Aorta (tissue), 5 donors: ENCODE results near the gene WAPL. TPM values are rescaled to one million over a fixed set of nuclear protein-coding genes. Genes with fewer than 3 reads are reported as not detected.

ENCODE experiments used
- ATAC-seq: fragments of 200-7000 bp; cut with Tn5 transposase; one replicate; pipeline ENCODE4 v1.9.1; 2022; ENCODE audit warnings: moderate library complexity; ENCODE audit not compliant: low FRiP score
- DNase-seq, 2 donors: peaks; one replicate each; pipeline ENCODE4 v3.0.0-alpha.2; 2020
- H3K27ac ChIP-seq, 2 donors: one replicate each; pipeline ENCODE4 v1.5.1; 2013; ENCODE audit warnings: low read length in 2 of 2, mild to moderate bottlenecking in 2 of 2, moderate library complexity in 2 of 2, control low read depth in 1 of 2, inconsistent platforms in 1 of 2, low read depth in 1 of 2
- H3K27me3 ChIP-seq, 2 donors: one replicate each; pipeline ENCODE4 v1.6.1; 2013; ENCODE audit warnings: control low read depth in 1 of 2, low read length in 1 of 2, mild to moderate bottlenecking in 1 of 2, moderate library complexity in 1 of 2; ENCODE audit not compliant: insufficient read depth in 2 of 2, control insufficient read depth in 1 of 2
- H3K36me3 ChIP-seq, 2 donors: one replicate each; pipeline ENCODE4 v1.6.1; 2013; ENCODE audit warnings: control low read depth in 1 of 2, low read length in 1 of 2, mild to moderate bottlenecking in 1 of 2; ENCODE audit not compliant: insufficient read depth in 2 of 2, control insufficient read depth in 1 of 2
- H3K4me1 ChIP-seq, 2 donors: one replicate each; pipeline ENCODE4 v1.6.1; 2013; ENCODE audit warnings: low read length in 2 of 2, control low read depth in 1 of 2, mild to moderate bottlenecking in 1 of 2, moderate library complexity in 1 of 2; ENCODE audit not compliant: insufficient read depth in 2 of 2, control insufficient read depth in 1 of 2
- H3K4me3 ChIP-seq, 2 donors: one replicate each; pipeline ENCODE4 v1.5.1; 2013; ENCODE audit warnings: low read length in 2 of 2, control low read depth in 1 of 2, mild to moderate bottlenecking in 1 of 2
- H3K9me3 ChIP-seq: one replicate; pipeline ENCODE4 v1.6.1; 2013; ENCODE audit warnings: mild to moderate bottlenecking, low read length; ENCODE audit not compliant: control insufficient read depth
- WGBS, 2 donors: extraction: QIAGEN DNeasy Blood & Tissue Kit; methylation state at CpG; one replicate each; pipeline ENCODE4 v1.1.7; 2013; 5-methylcytosine and 5-hydroxymethylcytosine counted together
- intact Hi-C, 2 donors: fragments of 100-400 bp; cut with DNase I; formaldehyde crosslinking; loops; one replicate each; pipeline versions ENCODE4 v1.14.2 to v1.15.0; 2022
- polyA plus RNA-seq, 2 donors: library from polyadenylated mRNA; stranded (reverse); fragments of 200-250 nt; gene quantifications; one replicate each; pipeline ENCODE4 v1.2.3, GENCODE V29; 2013
- total RNA-seq, 2 donors: library from RNA; stranded (reverse); fragmentation: NEBNext Ultra II Directional; extraction: Animal tissue kit (Norgen Biotek cat#: 25700); gene quantifications; one replicate each; pipeline ENCODE4 v1.2.1, GENCODE V29; 2021
- donor health status: healthy with polysubstance abuse.
- donor health status: Bipolar disorder and iron deficiency.
- donor health status: DM: no; HTN: no; CAD: no.
- donor health status: DM: no; HTN: no; CAD: no.
- donor health status: DM: yes; HTN: yes; CAD: no.

WAPL gene
- total and polyA plus RNA-seq, 4 donors: 13.2 to 37.3 (median 24.1) TPM

DNA sequence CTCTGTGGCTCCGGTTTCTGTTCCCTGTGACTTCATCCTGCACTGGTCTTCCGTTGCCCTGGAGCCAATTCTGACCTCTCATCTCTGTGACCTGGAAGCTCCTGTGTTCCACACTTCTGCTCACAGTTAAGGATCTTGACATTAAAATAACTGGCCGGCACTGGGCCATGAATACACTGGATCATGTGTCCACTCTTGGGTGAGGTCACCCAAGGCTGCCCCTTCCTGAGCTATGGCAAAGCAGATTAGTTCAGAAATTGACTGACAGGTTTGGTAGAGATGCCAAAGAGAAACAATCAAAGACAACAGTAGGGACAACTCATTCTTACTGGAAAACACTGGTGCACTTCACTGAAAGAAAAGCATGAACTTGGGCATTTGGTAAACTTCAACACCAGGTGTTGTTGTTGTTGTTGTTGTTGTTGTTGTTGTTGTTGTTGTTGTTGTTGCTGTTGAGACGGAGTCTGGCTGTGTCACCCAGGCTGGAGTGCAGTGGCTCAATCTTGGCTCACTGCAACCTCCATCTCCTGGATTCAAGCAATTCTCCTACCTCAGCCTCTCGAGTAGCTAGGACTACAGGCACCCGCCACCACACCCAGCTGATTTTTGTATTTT, 118.3 kb downstream of the WAPL start:
- WGBS, 2 donors: 39 to 45% methylated on average over 6 of the region's 6 CpGs

GRCh38 chr10:86402283-86402941, 119.2 kb downstream of the WAPL start:
- intact Hi-C loops: loop anchor here (5.0 to 10.0 kb wide), 6 partner anchors 45 to 280 kb away; partner anchors contain the start of genes LDB3 (in 1 of the 2) and WAPL (in 1 of the 2)
- peak overlapping the region in 1 of 2 donors; percentile 20 for H3K27ac ChIP-seq
- WGBS, 2 donors: 5 to 6% methylated on average over 18 of the region's 18 CpGs
- no peak overlapping the region for H3K4me3 ChIP-seq
- H3K27me3 ChIP-seq: no peaks in the 10 kb centered on the region
- peak in 1 of 2 donors; percentile 60 for DNase-seq
- no peak for ATAC-seq
- H3K4me1 ChIP-seq: peaks cover 0 to 2% of the 10 kb centered on the region in 2 donors
- no peaks in the 10 kb centered on the region for H3K9me3 ChIP-seq
- no peaks in the 10 kb centered on the region for H3K36me3 ChIP-seq

More for the DNA sequence above, 118.3 kb downstream of the WAPL start:
- intact Hi-C loops: loop anchor here (5.0 to 10.0 kb wide), 6 partner anchors 44 to 279 kb away; partner anchors contain the start of genes LDB3 (in 1 of the 2) and WAPL (in 1 of the 2)
- Histone ChIP-seq H3K4me1 (peaks cover 0 to 2% of the 10 kb centered on the region in 2 donors), H3K36me3 (no peaks in the 10 kb centered on the region), H3K4me3 (no peak overlapping the region), H3K9me3 (no peaks in the 10 kb centered on the region), H3K27me3 (no peaks in the 10 kb centered on the region), H3K27ac (no peak overlapping the region)
- ATAC-seq: no peak
- DNase-seq: no peak

DNA sequence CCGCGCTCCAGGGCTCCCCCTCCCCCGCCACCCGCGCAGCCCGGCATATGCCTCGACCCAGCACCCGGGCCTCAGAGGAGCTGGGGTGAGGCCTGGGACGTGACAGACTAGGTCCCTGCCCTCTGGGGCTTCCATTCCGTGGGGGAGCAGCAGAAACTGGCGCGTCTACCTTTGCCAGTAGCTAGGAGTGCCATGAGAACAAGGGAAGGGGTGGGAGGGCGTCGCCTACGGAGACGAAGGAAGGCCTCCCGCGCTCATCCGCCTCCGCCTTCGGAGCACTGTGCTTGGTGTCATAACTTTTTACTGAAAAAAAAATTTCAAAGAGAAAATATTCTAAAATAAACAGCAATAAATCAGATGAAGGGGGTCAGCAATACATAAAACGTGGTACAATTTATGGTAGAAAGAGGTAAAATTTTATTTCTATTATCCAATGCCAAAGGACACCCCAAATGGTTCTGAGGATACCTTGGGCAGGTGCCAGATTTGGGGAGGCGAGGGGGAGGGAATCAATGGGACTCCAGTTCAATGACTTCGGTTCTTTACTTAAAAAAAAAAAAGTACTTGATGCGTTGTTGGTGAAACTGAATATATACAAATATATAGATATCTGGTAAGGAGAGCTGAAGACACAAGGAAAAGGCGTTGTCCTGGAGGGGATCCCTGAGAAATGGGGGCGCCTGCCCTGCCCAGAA, 119.9 kb downstream of the WAPL start:
- H3K9me3 ChIP-seq: no peaks in the 10 kb centered on the region
- peak overlapping the region in 1 of 2 donors; percentile 37 for H3K4me3 ChIP-seq
- 11 to 13% methylated on average over 20 to 27 of the region's 27 CpGs for WGBS, 2 donors
- H3K4me1 ChIP-seq: peaks cover 0 to 2% of the 10 kb centered on the region in 2 donors
- peak in 1 of 2 donors; percentile 59 for DNase-seq
- H3K27me3 ChIP-seq: no peaks in the 10 kb centered on the region
- peak overlapping the region in 1 of 2 donors; percentile 20 for H3K27ac ChIP-seq
- ATAC-seq: no peak
- no peaks in the 10 kb centered on the region for H3K36me3 ChIP-seq
- intact Hi-C loops: loop anchor here (5.0 to 10.0 kb wide), 6 partner anchors 46 to 281 kb away; partner anchors contain the start of genes LDB3 (in 1 of the 2) and WAPL (in 1 of the 2)

GRCh38 chr10:86400705-86401587, 120.6 kb downstream of the WAPL start:
- H3K4me1 ChIP-seq: peaks cover 0 to 2% of the 10 kb centered on the region in 2 donors
- no peaks in the 10 kb centered on the region for H3K9me3 ChIP-seq
- no peaks in the 10 kb centered on the region for H3K36me3 ChIP-seq
- ATAC-seq: peak; percentile 53
- peak overlapping the region; percentile 38 to 54 for H3K4me3 ChIP-seq
- intact Hi-C loops: loop anchor here (5.0 to 10.0 kb wide), 6 partner anchors 46 to 281 kb away; partner anchors contain the start of genes LDB3 (in 1 of the 2) and WAPL (in 1 of the 2)
- peak overlapping the region; percentile 15 to 74 for H3K27ac ChIP-seq
- peak; percentile 83 to 88 for DNase-seq
- H3K27me3 ChIP-seq: no peaks in the 10 kb centered on the region
- WGBS, 2 donors: 0 to 1% methylated on average over 59 to 76 of the region's 76 CpGs

DNA sequence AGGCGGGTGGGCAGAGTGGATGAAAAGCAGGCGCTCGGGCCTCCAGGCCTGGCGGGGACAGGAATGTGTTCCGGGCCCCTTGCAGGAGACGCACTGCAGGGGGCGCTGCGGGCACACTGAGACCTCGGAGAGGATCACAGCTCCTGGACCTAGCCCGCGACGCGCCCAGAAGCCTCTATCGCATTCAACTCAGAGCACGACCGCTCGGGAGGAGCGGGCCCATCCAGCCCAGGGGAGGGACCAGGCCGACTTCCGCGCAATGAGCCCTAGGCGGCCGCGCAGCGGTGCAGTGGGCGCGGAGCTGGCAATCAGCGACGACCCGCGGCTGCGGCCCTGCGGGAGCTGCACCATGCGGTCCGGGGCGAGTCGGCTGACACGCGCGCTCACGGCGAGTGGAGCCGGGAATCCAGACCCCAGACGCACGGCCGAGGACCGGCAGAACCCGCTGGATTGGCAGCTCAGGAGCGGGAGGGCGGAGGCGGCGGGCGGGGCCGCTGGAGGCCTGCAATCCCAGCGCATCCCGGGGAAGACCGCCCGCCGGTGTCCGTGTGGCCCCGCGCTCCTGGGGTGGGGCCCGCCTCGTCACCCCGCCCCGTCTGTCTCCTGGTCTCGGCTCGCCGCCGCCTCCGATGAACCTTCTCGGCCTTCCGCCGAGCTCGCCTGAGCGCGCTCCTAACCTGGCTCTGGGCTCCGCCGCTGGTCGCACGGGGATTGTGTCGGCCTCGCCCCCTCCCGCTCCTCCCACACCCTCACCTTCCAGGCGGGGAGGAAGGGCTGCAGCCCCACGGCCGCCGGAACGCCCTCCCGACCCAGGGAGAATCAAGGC, 121.5 kb downstream of the WAPL start:
- intact Hi-C loops: loop anchor here (1.0 to 10.0 kb wide), 7 partner anchors 47 to 282 kb away; partner anchors contain the start of genes LDB3 (in 1 of the 2) and WAPL (in 1 of the 2)
- Histone ChIP-seq H3K4me3 (peak overlapping the region; percentile 38 to 54), H3K36me3 (no peaks in the 10 kb centered on the region), H3K27me3 (no peaks in the 10 kb centered on the region), H3K9me3 (no peaks in the 10 kb centered on the region), H3K4me1 (peaks cover 0 to 2% of the 10 kb centered on the region in 2 donors), H3K27ac (peak overlapping the region; percentile 15 to 74)
- ATAC-seq (peak; percentile 96), DNase-seq (peak; percentile 98 to 99)
- 0 to 1% methylated on average over 50 to 90 of the region's 90 CpGs for WGBS, 2 donors

GRCh38 chr10:86399514-86399878, 122.1 kb downstream of the WAPL start:
- H3K4me1 ChIP-seq: peaks cover 0 to 2% of the 10 kb centered on the region in 2 donors
- DNase-seq: no peak
- intact Hi-C loops: loop anchor here in 1 of 2 donors (1.0 kb wide), 1 partner anchor 186 kb away; no protein-coding TSS in a partner anchor
- no peaks in the 10 kb centered on the region for H3K9me3 ChIP-seq
- no peaks in the 10 kb centered on the region for H3K36me3 ChIP-seq
- ATAC-seq: no peak
- WGBS, 2 donors: 28 to 31% methylated on average over 9 of the region's 9 CpGs
- no peak overlapping the region for H3K4me3 ChIP-seq
- peak overlapping the region in 1 of 2 donors; percentile 14 for H3K27ac ChIP-seq
- H3K27me3 ChIP-seq: no peaks in the 10 kb centered on the region

DNA sequence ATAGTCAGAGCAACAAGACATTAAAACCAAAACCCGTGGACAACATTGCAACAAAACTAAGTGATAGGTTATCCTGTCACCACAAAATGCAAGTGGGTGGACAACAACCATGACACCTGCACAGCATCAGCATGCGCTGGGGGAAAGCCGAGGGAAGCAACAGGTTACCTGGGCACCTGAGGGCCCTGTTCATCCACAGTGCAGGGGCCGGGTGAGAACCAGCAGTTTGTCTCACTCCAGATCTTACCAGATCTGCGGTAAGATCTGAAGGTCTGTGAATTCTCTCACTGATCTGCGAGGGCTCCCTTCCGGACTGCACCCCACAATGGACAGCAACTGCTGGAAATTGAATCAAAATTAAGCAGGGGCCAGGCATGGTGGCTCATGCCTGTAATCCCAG, 124.5 kb downstream of the WAPL start:
- Histone ChIP-seq H3K27ac (no peak overlapping the region), H3K4me3 (no peak overlapping the region), H3K4me1 (no peaks in the 10 kb centered on the region), H3K36me3 (no peaks in the 10 kb centered on the region), H3K27me3 (no peaks in the 10 kb centered on the region), H3K9me3 (no peaks in the 10 kb centered on the region)
- ATAC-seq (no peak), DNase-seq (no peak)
- intact Hi-C loops: no loop called here
- 81 to 82% methylated on average over 7 of the region's 7 CpGs for WGBS, 2 donors
